LNCAP (cell line): Measurements from ENCODE around the gene HSPA12B.

ENCODE experiments used
- TF ChIP-seq, protein P1 (sequence below): fragments of 450-650 bp; IDR thresholded peaks from 2 replicates; pipeline ENCODE4 v1.5.1; 2017; ENCODE audit warnings: mild to moderate bottlenecking

HSPA12B gene

DNA sequence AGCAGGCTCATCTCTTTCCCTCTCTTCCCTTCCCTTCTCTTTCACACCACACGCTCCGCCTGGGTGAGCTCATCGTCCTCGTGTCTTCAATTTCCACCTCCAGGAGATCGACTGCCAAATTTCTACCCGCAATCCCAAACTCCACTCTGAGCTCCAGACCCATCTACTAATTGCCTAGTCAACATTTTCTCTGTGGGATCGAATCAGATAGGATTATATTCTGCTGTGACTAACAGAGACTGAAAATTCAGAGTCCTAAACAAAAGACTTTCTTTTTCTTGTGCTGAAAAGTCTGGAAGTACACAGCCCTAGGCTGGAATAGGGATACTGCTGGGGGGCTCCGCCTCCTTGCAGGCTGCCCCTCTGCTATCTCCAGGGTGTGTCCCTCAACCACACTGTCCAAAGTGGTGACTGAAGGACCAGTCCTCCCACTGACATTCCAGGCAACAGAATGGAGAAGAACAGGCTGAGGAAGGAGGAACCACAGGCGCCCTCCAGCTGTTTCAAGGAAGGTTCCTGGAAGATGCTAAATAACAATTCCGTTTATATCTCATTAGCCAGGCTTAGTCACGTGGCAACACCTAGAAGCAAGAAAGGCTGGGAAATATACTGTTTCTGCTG, 5.0 kb upstream of the HSPA12B start:
- TF ChIP-seq, protein P1, sequence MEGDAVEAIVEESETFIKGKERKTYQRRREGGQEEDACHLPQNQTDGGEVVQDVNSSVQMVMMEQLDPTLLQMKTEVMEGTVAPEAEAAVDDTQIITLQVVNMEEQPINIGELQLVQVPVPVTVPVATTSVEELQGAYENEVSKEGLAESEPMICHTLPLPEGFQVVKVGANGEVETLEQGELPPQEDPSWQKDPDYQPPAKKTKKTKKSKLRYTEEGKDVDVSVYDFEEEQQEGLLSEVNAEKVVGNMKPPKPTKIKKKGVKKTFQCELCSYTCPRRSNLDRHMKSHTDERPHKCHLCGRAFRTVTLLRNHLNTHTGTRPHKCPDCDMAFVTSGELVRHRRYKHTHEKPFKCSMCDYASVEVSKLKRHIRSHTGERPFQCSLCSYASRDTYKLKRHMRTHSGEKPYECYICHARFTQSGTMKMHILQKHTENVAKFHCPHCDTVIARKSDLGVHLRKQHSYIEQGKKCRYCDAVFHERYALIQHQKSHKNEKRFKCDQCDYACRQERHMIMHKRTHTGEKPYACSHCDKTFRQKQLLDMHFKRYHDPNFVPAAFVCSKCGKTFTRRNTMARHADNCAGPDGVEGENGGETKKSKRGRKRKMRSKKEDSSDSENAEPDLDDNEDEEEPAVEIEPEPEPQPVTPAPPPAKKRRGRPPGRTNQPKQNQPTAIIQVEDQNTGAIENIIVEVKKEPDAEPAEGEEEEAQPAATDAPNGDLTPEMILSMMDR = no peak

DNA sequence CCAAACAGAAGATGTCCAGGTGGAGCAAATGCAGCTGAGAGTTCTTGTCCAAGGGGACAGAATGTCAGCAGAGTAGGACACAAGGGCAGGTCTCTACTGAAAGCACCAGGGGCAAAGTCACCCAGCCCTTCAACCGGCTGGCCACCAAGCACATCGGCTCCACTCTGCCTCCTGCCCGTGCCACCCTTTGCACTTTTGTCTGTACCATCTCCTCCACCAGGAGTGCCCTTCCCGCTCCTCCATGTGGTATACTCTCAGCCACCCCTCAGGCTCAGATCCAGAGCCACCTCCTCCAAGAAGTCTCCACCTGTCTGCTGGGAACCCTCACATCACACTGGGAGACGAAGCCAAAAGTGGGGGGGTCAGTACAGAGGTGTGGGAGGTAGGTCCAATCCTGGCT, 4.1 kb upstream of the HSPA12B start:
- TF ChIP-seq, protein P1 = no peak

DNA sequence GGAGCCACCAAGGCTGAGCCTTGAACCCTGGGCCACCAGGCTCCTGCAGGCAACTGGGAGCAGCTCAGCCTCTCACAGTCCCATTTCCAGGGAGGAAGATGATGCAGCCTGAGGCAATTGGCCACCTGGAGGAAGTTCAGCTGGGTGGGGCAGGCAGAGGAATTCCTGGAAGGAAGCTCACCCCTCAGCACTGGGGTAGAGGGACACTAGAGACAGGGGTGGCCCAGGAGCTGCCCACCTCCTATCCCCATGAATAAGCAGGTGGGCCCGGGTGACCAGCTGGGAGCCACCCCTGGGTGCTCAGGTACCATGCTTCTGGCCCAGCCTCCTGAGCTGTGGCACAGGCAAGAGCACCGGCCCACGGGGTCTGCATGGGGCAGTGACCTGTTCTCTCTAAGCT, 3.6 kb upstream of the HSPA12B start:
- TF ChIP-seq, protein P1 = no peak

DNA sequence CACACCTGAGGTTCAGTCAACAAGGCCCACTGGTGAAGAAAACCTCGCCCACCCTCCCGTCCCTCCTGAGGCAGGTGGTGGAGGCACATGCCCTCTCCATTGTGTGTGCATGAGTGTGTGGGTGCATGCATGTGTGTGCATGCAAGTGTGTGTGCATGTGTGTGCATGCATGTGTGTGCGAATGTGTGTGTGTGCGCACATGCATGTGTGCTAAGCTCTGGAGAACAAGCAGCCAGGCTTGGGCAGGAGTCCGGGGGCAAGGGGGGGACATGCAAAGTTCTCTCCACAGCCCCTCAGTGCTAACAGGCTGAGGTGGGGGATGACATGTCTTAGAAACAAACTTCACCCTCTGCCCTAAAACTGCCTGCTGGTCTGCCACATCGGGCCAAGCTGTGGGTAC, 3.1 kb upstream of the HSPA12B start:
- TF ChIP-seq, protein P1 = no peak

DNA sequence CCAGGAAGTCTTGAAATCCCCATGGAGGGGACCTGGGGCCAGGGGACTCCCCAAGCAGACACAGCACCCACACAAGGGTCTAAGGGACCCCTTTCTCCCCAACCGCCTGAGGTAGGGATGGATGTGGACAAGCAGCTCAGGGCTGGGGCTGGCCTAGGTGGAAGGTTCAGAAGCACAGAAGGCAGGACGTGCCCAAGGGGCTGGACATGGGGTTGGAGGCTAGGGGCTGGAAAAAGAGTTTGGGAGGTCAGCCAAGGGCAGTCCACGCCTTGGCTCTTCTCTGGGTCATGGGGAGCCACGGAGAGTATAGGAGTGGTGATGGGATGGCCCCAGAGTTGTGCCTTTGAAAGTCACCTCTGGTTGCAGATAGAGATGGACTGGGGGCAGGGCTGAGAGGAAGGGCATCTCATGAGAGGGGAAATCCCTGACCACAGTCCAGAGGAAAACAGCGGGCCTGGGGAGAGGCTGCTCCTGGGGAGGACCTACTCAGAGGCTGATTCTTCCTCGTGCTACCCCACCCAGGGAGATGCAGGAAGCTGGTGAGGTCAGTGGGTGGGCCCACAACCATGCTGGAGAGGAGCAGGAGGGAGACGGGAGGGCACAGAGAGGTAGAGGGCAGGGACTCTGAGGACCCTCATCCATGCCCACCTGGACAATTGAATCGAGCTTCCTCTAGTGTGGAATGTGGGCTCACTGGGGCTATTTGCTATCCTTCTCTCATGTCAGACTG, 2.5 kb upstream of the HSPA12B start:
- TF ChIP-seq, protein P1 = no peak

GRCh38 chr20:3730803-3731672, 1.4 kb upstream of the HSPA12B start:
- TF ChIP-seq, protein P1 = no peak

GRCh38 chr20:3731944-3732326, 550 bp upstream of the HSPA12B start:
- TF ChIP-seq, protein P1 = no peak
